ENCODE results near the gene MYDGF.

- TF ChIP-seq GATA3 (IDR thresholded peaks at IDR 0.05; ENCODE audit: low read depth, low read length), result no peak
- no peak for TF ChIP-seq GATA2 (IDR thresholded peaks at IDR 0.05; ENCODE audit: low read depth, low read length)
These were observed 33.4 kb downstream of the MYDGF start for GRCh38 chr19:4636761-4637160.
